ENCODE data around the gene ZNF668.

GRCh38 chr16:31029272-31029671 lies 44.8 kb downstream of the ZNF668 start:
- no peak for TF ChIP-seq POLR2A (IDR thresholded peaks at IDR 0.05)
- TF ChIP-seq, protein P1, sequence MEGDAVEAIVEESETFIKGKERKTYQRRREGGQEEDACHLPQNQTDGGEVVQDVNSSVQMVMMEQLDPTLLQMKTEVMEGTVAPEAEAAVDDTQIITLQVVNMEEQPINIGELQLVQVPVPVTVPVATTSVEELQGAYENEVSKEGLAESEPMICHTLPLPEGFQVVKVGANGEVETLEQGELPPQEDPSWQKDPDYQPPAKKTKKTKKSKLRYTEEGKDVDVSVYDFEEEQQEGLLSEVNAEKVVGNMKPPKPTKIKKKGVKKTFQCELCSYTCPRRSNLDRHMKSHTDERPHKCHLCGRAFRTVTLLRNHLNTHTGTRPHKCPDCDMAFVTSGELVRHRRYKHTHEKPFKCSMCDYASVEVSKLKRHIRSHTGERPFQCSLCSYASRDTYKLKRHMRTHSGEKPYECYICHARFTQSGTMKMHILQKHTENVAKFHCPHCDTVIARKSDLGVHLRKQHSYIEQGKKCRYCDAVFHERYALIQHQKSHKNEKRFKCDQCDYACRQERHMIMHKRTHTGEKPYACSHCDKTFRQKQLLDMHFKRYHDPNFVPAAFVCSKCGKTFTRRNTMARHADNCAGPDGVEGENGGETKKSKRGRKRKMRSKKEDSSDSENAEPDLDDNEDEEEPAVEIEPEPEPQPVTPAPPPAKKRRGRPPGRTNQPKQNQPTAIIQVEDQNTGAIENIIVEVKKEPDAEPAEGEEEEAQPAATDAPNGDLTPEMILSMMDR (IDR thresholded peaks at IDR 0.05 in 8 of 11, conservative IDR thresholded peaks at IDR 0.05 in 3 of 11) = no peak

Data from spleen (tissue), 7 donors.